ENCODE results near the gene MSI2. TPM values are rescaled to one million over a fixed set of nuclear protein-coding genes. Genes with fewer than 3 reads are reported as not detected.

The MSI2 gene
- total and polyA plus RNA-seq, 12 donors: 32.6 to 411 (median 148) TPM

DNA sequence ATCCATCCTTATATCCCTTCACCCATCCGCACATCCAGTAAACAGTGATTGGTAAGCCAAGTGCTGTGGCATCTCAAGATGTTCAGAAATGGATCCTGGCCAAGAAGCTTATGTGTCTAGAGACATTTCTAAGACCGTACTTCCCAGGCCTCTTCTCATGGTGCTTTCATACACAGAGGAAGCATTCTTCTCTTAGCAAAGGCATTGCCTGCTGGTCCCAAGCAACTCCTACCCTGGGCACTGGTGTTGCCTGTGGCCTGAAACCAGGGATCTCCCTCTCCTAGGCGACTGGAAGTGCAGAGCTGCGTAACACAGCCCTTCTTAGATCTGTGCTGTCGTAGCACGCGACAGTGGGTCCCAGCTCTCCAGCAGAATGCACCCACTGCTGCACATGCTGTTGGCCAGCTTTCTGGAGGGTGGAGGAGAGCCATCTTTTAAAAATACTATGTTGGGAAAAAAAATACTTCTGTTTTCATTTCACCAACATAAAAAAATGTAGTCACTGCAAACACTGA is 305.9 kb downstream of the MSI2 start:
- Histone ChIP-seq H3K4me3 (no peak overlapping the region), H3K9me3 (replicated peaks in 1 of 3) (no peaks in the 10 kb centered on the region), H3K27ac (no peak overlapping the region), H3K36me3 (replicated peaks in 1 of 2) (no peaks in the 10 kb centered on the region), H3K27me3 (no peaks in the 10 kb centered on the region), H3K4me1 (replicated peaks in 1 of 2) (peaks cover 0 to 5% of the 10 kb centered on the region in 2 donors)
- intact Hi-C loops (cut with DNase I): no loop called here
- DNase-seq: no peak
- WGBS, 4 donors: 84 to 95% (median 93%) methylated on average over 7 of the region's 7 CpGs
- TF ChIP-seq CTCF (IDR thresholded peaks at IDR 0.05) (no peak), POLR2A (IDR thresholded peaks at IDR 0.05) (no peak)

DNA sequence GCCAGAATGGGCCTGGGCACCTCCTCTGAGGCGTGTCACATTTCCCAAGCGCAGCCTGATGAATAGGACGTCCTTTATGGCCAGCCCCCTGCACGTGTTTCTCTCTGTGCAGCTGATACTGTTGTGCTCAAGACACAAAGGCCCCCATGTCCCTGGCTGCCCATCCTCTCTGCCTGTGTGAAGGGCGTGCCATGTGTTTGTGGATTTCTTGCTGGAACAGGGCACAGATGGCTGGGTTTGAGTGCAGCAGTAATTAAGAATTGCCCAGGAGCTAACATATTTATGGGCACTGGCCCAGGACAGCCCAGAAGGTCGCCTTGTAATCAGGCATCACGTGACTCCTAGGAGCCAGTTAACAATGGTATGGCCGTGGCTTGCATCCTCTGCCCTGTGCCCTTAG is 307.6 kb downstream of the MSI2 start:
- Histone ChIP-seq H3K9me3 (replicated peaks in 1 of 3) (no peaks in the 10 kb centered on the region), H3K27me3 (no peaks in the 10 kb centered on the region), H3K4me3 (no peak overlapping the region), H3K27ac (no peak overlapping the region), H3K4me1 (replicated peaks in 1 of 2) (peaks cover 0 to 5% of the 10 kb centered on the region in 2 donors), H3K36me3 (replicated peaks in 1 of 2) (no peaks in the 10 kb centered on the region)
- peak in 2 of 7 donors; percentile 32 to 49 for DNase-seq
- 30 to 71% (median 69%) methylated on average over 2 to 8 of the region's 8 CpGs for WGBS, 4 donors
- intact Hi-C loops (cut with DNase I): no loop called here
- no peak for TF ChIP-seq POLR2A (IDR thresholded peaks at IDR 0.05)
- TF ChIP-seq CTCF (IDR thresholded peaks at IDR 0.05): no peak

DNA sequence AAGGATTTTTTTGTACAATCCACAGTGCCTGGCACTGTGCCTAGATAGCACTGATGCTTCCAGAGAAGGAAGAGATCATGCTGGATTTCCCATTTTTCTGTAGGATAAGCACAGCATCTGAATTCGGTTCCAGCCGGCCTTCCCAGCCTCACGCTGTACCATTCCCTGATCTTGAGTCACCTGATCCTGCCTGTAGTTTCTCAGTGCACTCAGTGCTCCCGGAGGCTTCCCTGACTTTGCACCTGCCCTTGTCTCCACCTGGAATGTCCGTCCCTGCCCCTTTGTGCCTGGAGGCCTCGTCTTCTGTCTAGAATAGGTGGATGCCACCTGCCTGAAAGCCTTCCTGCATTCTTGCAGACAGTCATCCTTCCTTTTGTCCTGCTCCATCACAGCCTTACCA is 308.9 kb downstream of the MSI2 start:
- Histone ChIP-seq H3K36me3 (replicated peaks in 1 of 2) (no peaks in the 10 kb centered on the region), H3K4me3 (no peak overlapping the region), H3K9me3 (replicated peaks in 1 of 3) (no peaks in the 10 kb centered on the region), H3K27ac (no peak overlapping the region), H3K27me3 (no peaks in the 10 kb centered on the region), H3K4me1 (replicated peaks in 1 of 2) (peaks cover 0 to 5% of the 10 kb centered on the region in 2 donors)
- intact Hi-C loops (cut with DNase I): no loop called here
- DNase-seq: no peak
- TF ChIP-seq CTCF (IDR thresholded peaks at IDR 0.05) (no peak), POLR2A (IDR thresholded peaks at IDR 0.05) (no peak)
- 88 to 96% (median 95%) methylated on average over 6 of the region's 6 CpGs for WGBS, 4 donors

- 92 to 98% (median 94%) methylated on average over 7 to 9 of the region's 9 CpGs for WGBS, 4 donors
- Histone ChIP-seq H3K9me3 (replicated peaks in 1 of 3) (no peaks in the 10 kb centered on the region), H3K36me3 (replicated peaks in 1 of 2) (no peaks in the 10 kb centered on the region), H3K4me1 (replicated peaks in 1 of 2) (peaks cover 4 to 5% of the 10 kb centered on the region in 2 donors), H3K27ac (no peak overlapping the region), H3K27me3 (no peaks in the 10 kb centered on the region), H3K4me3 (no peak overlapping the region)
- TF ChIP-seq POLR2A (IDR thresholded peaks at IDR 0.05) (no peak), CTCF (IDR thresholded peaks at IDR 0.05) (no peak)
- intact Hi-C loops (cut with DNase I): no loop called here
- DNase-seq: no peak
Observed at GRCh38 chr17:57566721-57567120, 310.4 kb downstream of the MSI2 start.

Measured in adrenal gland (tissue), 12 donors.